KMS-11 (cell line): Measurements from ENCODE around the gene EVI5L.

Experiments
- H2AFZ ChIP-seq: fragments of 200-600 bp; sonication (generic); 2 replicates; pipeline ENCODE4 v1.6.1; 2016; ENCODE audit warnings: antibody characterized with exemption, mixed run types, low read depth
- H3K27ac ChIP-seq: fragments of 200-600 bp; sonication (generic); 2 replicates; pipeline ENCODE4 v1.6.1; 2016; ENCODE audit warnings: mild to moderate bottlenecking, mixed run types
- H3K27me3 ChIP-seq: fragments of 200-600 bp; sonication (generic); 2 replicates; pipeline ENCODE4 v1.6.1; 2017; ENCODE audit warnings: mild to moderate bottlenecking, low read depth, mixed run types, moderate library complexity; ENCODE audit not compliant: insufficient read depth
- H3K36me3 ChIP-seq: fragments of 200-600 bp; sonication (generic); 2 replicates; pipeline ENCODE4 v1.6.1; 2017; ENCODE audit warnings: mild to moderate bottlenecking, mixed run types; ENCODE audit not compliant: insufficient read depth
- H3K4me1 ChIP-seq: fragments of 200-600 bp; sonication (generic); 2 replicates; pipeline ENCODE4 v1.6.1; 2016; ENCODE audit warnings: mild to moderate bottlenecking, low read depth, mixed run types; ENCODE audit not compliant: poor library complexity, severe bottlenecking
- H3K4me2 ChIP-seq: fragments of 200-600 bp; sonication (generic); 2 replicates; pipeline ENCODE4 v1.7.0; 2016; ENCODE audit warnings: mild to moderate bottlenecking, mixed run types
- H3K4me3 ChIP-seq: fragments of 200-600 bp; sonication (generic); IDR thresholded peaks from 2 replicates; pipeline ENCODE4 v1.6.1; 2017; ENCODE audit warnings: low read depth, low read length, mixed read lengths; ENCODE audit not compliant: insufficient read depth
- H3K79me2 ChIP-seq: fragments of 200-600 bp; sonication (generic); 2 replicates; pipeline ENCODE4 v1.6.1; 2016; ENCODE audit warnings: low read depth, mixed run types; ENCODE audit not compliant: insufficient read depth
- H3K9ac ChIP-seq: fragments of 200-600 bp; sonication (generic); 2 replicates; pipeline ENCODE4 v1.6.1; 2016; ENCODE audit warnings: mild to moderate bottlenecking, mixed run types
- H4K20me1 ChIP-seq: fragments of 200-600 bp; sonication (generic); 2 replicates; pipeline ENCODE4 v1.6.1; 2016; ENCODE audit warnings: mild to moderate bottlenecking, mixed run types; ENCODE audit not compliant: insufficient read depth
- TF ChIP-seq, protein P1 (sequence below): fragments of 200-600 bp; sonication (generic); conservative IDR thresholded peaks from 2 replicates; pipeline ENCODE4 v1.6.1; 2017; ENCODE audit warnings: low read depth, mild to moderate bottlenecking, antibody characterized with exemption, low read length, moderate library complexity, mixed read lengths

The EVI5L gene

DNA sequence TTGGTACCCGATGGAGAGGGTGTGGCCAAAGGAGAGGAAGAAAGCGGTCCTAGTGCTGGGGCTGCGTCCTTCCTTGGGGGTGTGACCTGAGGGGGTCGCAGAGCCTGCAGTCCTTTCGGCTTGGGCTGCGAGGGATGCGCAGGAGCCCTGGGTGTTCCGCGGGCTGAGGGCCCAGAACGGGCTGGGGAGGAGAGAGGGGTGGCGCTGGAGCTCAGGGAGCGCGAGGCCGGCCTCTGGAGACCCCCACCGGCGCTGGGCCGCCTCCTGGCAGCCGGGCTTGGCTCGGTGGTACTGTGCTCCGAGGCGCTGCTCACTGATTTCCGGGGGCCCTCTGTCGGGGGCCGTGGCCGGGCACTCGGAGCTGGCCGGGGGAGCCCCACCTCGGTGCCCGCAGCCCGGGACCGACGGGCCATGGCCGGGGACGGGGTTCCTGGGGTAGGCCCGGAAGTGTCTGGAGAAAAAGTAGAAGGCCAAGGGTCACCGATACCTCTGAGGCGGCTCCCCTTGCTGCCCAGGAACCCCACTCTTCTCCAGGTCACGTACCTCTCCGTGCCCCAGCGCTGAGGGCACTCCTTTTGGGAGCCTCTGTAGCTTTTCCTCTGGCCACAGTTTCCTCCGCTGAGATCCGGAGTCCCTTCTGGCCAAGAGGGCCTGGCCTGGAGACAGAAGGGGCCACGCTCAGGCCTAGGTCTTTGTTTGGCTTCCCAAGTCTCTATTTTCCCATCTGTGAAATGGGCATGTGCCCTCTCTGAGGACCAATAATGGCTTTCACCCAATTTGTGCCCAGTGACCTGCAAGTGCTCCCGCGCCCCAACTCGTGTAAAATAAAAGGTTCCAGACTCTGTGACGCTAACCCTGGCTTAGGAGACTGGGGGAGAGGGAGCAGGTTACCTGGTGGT is 42.5 kb downstream of the EVI5L start:
- TF ChIP-seq, protein P1, sequence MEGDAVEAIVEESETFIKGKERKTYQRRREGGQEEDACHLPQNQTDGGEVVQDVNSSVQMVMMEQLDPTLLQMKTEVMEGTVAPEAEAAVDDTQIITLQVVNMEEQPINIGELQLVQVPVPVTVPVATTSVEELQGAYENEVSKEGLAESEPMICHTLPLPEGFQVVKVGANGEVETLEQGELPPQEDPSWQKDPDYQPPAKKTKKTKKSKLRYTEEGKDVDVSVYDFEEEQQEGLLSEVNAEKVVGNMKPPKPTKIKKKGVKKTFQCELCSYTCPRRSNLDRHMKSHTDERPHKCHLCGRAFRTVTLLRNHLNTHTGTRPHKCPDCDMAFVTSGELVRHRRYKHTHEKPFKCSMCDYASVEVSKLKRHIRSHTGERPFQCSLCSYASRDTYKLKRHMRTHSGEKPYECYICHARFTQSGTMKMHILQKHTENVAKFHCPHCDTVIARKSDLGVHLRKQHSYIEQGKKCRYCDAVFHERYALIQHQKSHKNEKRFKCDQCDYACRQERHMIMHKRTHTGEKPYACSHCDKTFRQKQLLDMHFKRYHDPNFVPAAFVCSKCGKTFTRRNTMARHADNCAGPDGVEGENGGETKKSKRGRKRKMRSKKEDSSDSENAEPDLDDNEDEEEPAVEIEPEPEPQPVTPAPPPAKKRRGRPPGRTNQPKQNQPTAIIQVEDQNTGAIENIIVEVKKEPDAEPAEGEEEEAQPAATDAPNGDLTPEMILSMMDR, result no peak
- no peak overlapping the region for H3K9ac ChIP-seq
- no peaks in the 10 kb centered on the region for H3K36me3 ChIP-seq
- no peaks in the 10 kb centered on the region for H3K79me2 ChIP-seq
- peaks cover 25% of the 10 kb centered on the region for H3K4me1 ChIP-seq
- H3K27ac ChIP-seq, result no peak overlapping the region
- H3K27me3 ChIP-seq, result no peaks in the 10 kb centered on the region; the same call in 1 of the 2 replicates
- H3K4me3 ChIP-seq, result no peak overlapping the region
- H3K4me2 ChIP-seq, result peak overlapping the region; percentile 77
- no peaks in the 10 kb centered on the region for H4K20me1 ChIP-seq
- H2AFZ ChIP-seq, result peak overlapping the region; percentile 38; the same call in 1 of the 2 replicates

DNA sequence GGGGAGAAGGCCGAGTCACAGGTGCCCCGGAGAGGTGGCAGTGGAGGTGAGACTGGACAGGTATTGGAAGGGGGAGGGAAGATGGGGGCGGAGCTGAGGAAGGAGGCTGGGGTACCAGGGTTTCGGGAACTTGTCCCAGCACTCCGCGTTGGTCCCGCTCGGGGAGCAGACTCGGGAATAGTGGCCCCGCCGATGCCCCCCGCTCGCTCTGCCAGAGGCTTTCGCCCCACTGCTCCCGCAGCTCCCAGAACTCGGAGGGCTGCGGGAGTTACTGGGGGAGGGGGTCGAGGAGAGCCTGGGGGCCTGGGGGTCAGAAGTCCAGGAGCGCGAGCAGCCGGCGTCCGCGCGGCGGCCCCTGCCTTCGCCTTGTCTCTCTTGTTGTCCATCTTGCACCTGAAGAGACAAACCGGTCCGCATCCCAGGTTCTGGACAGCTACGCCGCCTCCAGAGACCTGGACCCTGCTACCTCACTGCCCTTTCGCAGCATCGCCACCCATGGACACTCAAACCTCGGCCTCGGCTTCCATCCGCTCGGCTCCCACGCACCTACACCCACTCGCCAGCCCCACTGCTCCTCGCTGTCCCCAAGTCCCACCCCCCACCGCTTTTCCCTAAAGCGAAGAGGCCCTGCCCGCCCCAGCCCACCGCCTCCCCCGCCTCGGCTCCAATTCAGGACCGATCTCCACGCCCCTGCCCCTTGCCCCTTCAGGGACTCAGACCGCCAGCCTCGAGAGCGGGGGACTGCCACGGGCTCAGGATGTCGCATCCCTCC is 43.5 kb downstream of the EVI5L start:
- no peaks in the 10 kb centered on the region for H3K36me3 ChIP-seq
- no peak overlapping the region for H3K27ac ChIP-seq
- peaks cover 22% of the 10 kb centered on the region for H3K4me1 ChIP-seq
- TF ChIP-seq, protein P1, result no peak
- no peak overlapping the region for H3K4me3 ChIP-seq
- H3K4me2 ChIP-seq, result no peak overlapping the region
- H3K79me2 ChIP-seq, result no peaks in the 10 kb centered on the region
- H3K27me3 ChIP-seq, result no peaks in the 10 kb centered on the region; the same call in 1 of the 2 replicates
- no peaks in the 10 kb centered on the region for H4K20me1 ChIP-seq
- no peak overlapping the region for H3K9ac ChIP-seq
- H2AFZ ChIP-seq, result no peak overlapping the region

DNA sequence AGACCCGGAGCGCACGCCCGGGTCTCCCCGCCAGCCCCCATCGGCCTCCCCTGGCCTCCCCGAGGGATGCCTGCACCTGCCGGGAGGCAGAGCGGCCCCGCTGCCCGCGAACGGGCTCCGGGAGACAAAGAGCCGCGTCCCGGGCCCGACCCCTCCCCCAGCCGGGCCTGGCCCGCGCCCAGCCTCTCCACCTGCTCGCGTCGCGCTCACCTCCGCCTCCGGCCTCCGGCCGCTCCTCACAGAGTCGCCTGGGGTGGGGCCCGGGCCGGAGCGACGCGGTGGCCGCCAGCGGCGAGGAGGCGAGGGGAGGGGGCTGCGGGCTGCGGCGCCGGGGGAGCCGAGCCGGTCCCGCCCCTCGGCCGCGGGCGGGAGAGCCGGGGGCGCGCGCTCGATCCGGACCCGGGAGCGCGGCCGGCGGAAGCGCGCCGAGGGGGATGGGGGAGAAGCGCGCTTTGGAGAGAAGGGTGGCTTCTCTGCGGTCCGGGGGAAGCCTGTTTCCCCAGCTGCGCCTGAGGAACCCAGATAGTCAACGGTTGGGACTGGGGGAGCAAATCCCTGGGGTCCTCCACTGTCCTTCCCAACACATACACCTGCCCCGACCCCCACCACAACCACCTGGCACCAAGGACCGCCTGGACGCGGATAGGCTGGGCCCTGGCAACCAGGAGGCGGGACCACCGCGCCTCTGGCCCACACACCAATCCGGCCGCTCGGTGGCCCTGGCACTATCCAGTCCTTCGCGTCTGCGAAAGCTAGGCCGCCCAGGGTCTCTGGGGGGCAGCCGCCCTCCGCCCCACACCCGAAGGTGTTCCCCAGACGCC is 44.3 kb downstream of the EVI5L start, which contains the start of gene PRR36:
Gene PRR36, minus strand, starts transcription at position 315 of the 821 bp plus-strand sequence. CDS start 701 bp downstream, outside the sequence.
- TF ChIP-seq, protein P1, result no peak
- Histone ChIP-seq H3K36me3 (no peaks in the 10 kb centered on the region), H3K27me3 (no peaks in the 10 kb centered on the region; the same call in 1 of the 2 replicates), H3K4me2 (no peak within 1 kb of the TSS), H2AFZ (no peak within 1 kb of the TSS), H3K4me3 (no peak within 1 kb of the TSS), H4K20me1 (no peaks in the 10 kb centered on the region), H3K79me2 (no peaks in the 10 kb centered on the region), H3K27ac (no peak within 1 kb of the TSS), H3K4me1 (peaks cover 22% of the 10 kb centered on the region), H3K9ac (no peak within 1 kb of the TSS)

DNA sequence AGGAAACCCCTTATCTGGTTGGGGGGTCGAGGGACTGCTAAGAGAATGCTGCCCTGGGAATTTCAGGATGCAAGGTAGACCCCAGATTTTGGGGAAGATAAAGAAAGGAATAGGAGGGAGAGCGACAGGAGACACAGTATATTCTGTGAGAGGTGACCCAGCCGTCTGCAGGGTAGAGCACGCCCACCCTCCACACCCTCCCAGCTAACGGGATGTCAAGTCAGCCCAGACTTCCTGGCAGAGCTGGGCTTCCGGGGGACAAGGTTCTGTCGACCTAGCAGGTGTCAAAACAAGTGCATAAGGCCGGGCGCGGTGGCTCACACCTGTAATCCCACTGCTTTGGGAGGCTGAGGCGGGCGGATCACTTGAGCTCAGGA is 44.9 kb downstream of the EVI5L start:
- H3K4me2 ChIP-seq, result no peak overlapping the region
- H3K4me1 ChIP-seq, result peaks cover 22% of the 10 kb centered on the region
- no peak overlapping the region for H3K27ac ChIP-seq
- TF ChIP-seq, protein P1, result no peak
- H3K36me3 ChIP-seq, result no peaks in the 10 kb centered on the region
- no peaks in the 10 kb centered on the region; the same call in 1 of the 2 replicates for H3K27me3 ChIP-seq
- no peak overlapping the region for H3K4me3 ChIP-seq
- no peak overlapping the region for H2AFZ ChIP-seq
- no peaks in the 10 kb centered on the region for H3K79me2 ChIP-seq
- H3K9ac ChIP-seq, result no peak overlapping the region
- no peaks in the 10 kb centered on the region for H4K20me1 ChIP-seq
